Measurements from ENCODE around the gene C4A.

GRCh38 chr6:31933537-31933936 is 48.3 kb upstream of the C4A start:
- TF ChIP-seq, protein P1, sequence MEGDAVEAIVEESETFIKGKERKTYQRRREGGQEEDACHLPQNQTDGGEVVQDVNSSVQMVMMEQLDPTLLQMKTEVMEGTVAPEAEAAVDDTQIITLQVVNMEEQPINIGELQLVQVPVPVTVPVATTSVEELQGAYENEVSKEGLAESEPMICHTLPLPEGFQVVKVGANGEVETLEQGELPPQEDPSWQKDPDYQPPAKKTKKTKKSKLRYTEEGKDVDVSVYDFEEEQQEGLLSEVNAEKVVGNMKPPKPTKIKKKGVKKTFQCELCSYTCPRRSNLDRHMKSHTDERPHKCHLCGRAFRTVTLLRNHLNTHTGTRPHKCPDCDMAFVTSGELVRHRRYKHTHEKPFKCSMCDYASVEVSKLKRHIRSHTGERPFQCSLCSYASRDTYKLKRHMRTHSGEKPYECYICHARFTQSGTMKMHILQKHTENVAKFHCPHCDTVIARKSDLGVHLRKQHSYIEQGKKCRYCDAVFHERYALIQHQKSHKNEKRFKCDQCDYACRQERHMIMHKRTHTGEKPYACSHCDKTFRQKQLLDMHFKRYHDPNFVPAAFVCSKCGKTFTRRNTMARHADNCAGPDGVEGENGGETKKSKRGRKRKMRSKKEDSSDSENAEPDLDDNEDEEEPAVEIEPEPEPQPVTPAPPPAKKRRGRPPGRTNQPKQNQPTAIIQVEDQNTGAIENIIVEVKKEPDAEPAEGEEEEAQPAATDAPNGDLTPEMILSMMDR (conservative IDR thresholded peaks at IDR 0.05; ENCODE audit: low read depth, low read length): no peak
- no peak for TF ChIP-seq EZH2 (IDR thresholded peaks at IDR 0.05; ENCODE audit: low read length, unreplicated experiment)
